Thoracic aorta (tissue), 2 donors: ENCODE measurements around the gene CORT. TPM values are rescaled to one million over a fixed set of nuclear protein-coding genes. Genes with fewer than 3 reads are reported as not detected.
A peak's percentile ranks its signal among the peaks of the same experiment; 100 is the strongest.

Source experiments
- ATAC-seq: fragments of 150-250 bp; one replicate; pipeline ENCODE4 v1.8.0; 2017; ENCODE audit warnings: low read depth; ENCODE audit not compliant: insufficient number of reproducible peaks, low FRiP score
- DNase-seq: peaks from one replicate; pipeline ENCODE4 v3.0.0-alpha.2; 2020; ENCODE audit warnings: low spot score
- H3K27ac ChIP-seq, 2 donors: fragments of 200-600 bp; sonication (generic); 1 replicate in 1 of 2; 2 replicates in 1 of 2; pipeline ENCODE4 v1.5.1; 2016; ENCODE audit warnings: mild to moderate bottlenecking in 2 of 2, moderate library complexity in 2 of 2
- H3K27me3 ChIP-seq: fragments of 200-600 bp; sonication (generic); replicated peaks from 2 replicates; pipeline ENCODE4 v1.6.0; 2016; ENCODE audit warnings: mild to moderate bottlenecking; ENCODE audit not compliant: insufficient read depth
- H3K36me3 ChIP-seq: fragments of 200-600 bp; sonication (generic); one replicate; pipeline ENCODE4 v1.5.1; 2016
- H3K4me1 ChIP-seq, 2 donors: fragments of 200-600 bp; sonication (generic); 1 replicate in 1 of 2; 2 replicates in 1 of 2; pipeline versions ENCODE4 v1.5.1 to v1.6.0; 2016; ENCODE audit warnings: low read depth in 2 of 2, mild to moderate bottlenecking in 1 of 2; ENCODE audit not compliant: control insufficient read depth in 1 of 2
- H3K4me3 ChIP-seq: fragments of 200-600 bp; sonication (generic); 2 replicates; pipeline ENCODE4 v1.5.1; 2016; ENCODE audit warnings: mild to moderate bottlenecking
- H3K9me3 ChIP-seq: fragments of 200-600 bp; sonication (generic); 2 replicates; pipeline ENCODE4 v1.5.1; 2016
- CTCF ChIP-seq: fragments of 200-600 bp; sonication (generic); IDR thresholded peaks from one replicate; pipeline ENCODE4 v1.5.1; 2019; ENCODE audit warnings: antibody characterized with exemption
- total RNA-seq, 2 donors: library from RNA; depleted of rRNA; stranded (reverse); fragments of >200 nt; gene quantifications; one replicate each; pipeline versions ENCODE4 v1.1.0 to v1.2.3, GENCODE V29; 2016

Gene CORT
- total RNA-seq, 2 donors from 2014 or later = not detected

- DNase-seq (no peak), ATAC-seq (no peak)
- Histone ChIP-seq H3K36me3 (peaks cover 14% of the 10 kb centered on the region), H3K4me3 (no peak overlapping the region), H3K9me3 (no peaks in the 10 kb centered on the region), H3K27me3 (no peaks in the 10 kb centered on the region), H3K4me1 (no peaks in the 10 kb centered on the region), H3K27ac (no peak overlapping the region)
- no peak for TF ChIP-seq CTCF
Observed at GRCh38 chr1:10457875-10458274, 8.0 kb downstream of the CORT start.

GRCh38 chr1:10459184-10459583 is 9.4 kb downstream of the CORT start:
- H3K27me3 ChIP-seq = no peaks in the 10 kb centered on the region
- H3K36me3 ChIP-seq = peaks cover 22% of the 10 kb centered on the region
- H3K27ac ChIP-seq = no peak overlapping the region
- H3K4me3 ChIP-seq = no peak overlapping the region
- no peaks in the 10 kb centered on the region for H3K9me3 ChIP-seq
- no peak for ATAC-seq
- no peak for DNase-seq
- no peaks in the 10 kb centered on the region for H3K4me1 ChIP-seq
- TF ChIP-seq CTCF = no peak

GRCh38 chr1:10467078-10467477 is 17.2 kb downstream of the CORT start:
- Histone ChIP-seq H3K4me1 (peaks cover 7 to 10% of the 10 kb centered on the region in 2 donors), H3K27me3 (no peaks in the 10 kb centered on the region), H3K4me3 (no peak overlapping the region), H3K36me3 (peaks cover 44% of the 10 kb centered on the region), H3K9me3 (no peaks in the 10 kb centered on the region), H3K27ac (no peak overlapping the region)
- DNase-seq = no peak
- no peak for TF ChIP-seq CTCF
- ATAC-seq = no peak

GRCh38 chr1:10470043-10470442 is 20.2 kb downstream of the CORT start:
- Histone ChIP-seq H3K4me3 (no peak overlapping the region), H3K9me3 (no peaks in the 10 kb centered on the region), H3K36me3 (peaks cover 24% of the 10 kb centered on the region), H3K4me1 (peaks cover 7 to 14% of the 10 kb centered on the region in 2 donors), H3K27ac (no peak overlapping the region), H3K27me3 (no peaks in the 10 kb centered on the region)
- ATAC-seq = no peak
- no peak for DNase-seq
- no peak for TF ChIP-seq CTCF

- no peaks in the 10 kb centered on the region for H3K27me3 ChIP-seq
- H3K4me1 ChIP-seq = peaks cover 16 to 26% of the 10 kb centered on the region in 2 donors
- no peaks in the 10 kb centered on the region for H3K9me3 ChIP-seq
- ATAC-seq = no peak
- peak overlapping the region; percentile 87 for H3K4me3 ChIP-seq
- peak overlapping the region; percentile 49 to 62 for H3K27ac ChIP-seq
- no peak for DNase-seq
- peaks cover 20% of the 10 kb centered on the region for H3K36me3 ChIP-seq
- no peak for TF ChIP-seq CTCF
Observed at GRCh38 chr1:10471411-10472219, 21.8 kb downstream of the CORT start.
